Right renal cortex interstitium (tissue), 3 donors: Measurements from ENCODE around the gene FRAT2. TPM values are rescaled to one million over a fixed set of nuclear protein-coding genes. Genes with fewer than 3 reads are reported as not detected.
A peak's percentile ranks its signal among the peaks of the same experiment; 100 is the strongest.

Experiments
- DNase-seq, 3 donors: peaks; one replicate each; pipeline ENCODE4 v3.0.0-alpha.2; 2013; ENCODE audit warnings: low read depth in 3 of 3, low spot score in 2 of 3
- polyA plus RNA-seq, 3 donors: library from polyadenylated mRNA; unstranded; fragments of 120-200 nt; gene quantifications; one replicate each; pipeline ENCODE4 v1.2.1, GENCODE V29; 2013; ENCODE audit not compliant: insufficient read length in 3 of 3

The FRAT2 gene, protein sequence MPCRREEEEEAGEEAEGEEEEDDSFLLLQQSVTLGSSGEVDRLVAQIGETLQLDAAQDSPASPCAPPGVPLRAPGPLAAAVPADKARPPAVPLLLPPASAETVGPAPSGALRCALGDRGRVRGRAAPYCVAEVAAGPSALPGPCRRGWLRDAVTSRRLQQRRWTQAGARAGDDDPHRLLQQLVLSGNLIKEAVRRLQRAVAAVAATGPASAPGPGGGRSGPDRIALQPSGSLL
- 10 to 100 TPM; 12.8 to 13.5 (median 12.8) TPM for polyA plus RNA-seq

GRCh38 chr10:97334370-97335175, at the start of gene FRAT2:
FRAT2 (minus strand) TSS chr10:97334729; CDS start chr10:97334572, 157 bp downstream.
- DNase-seq: peak in 1 of 3 donors; percentile 86

DNA sequence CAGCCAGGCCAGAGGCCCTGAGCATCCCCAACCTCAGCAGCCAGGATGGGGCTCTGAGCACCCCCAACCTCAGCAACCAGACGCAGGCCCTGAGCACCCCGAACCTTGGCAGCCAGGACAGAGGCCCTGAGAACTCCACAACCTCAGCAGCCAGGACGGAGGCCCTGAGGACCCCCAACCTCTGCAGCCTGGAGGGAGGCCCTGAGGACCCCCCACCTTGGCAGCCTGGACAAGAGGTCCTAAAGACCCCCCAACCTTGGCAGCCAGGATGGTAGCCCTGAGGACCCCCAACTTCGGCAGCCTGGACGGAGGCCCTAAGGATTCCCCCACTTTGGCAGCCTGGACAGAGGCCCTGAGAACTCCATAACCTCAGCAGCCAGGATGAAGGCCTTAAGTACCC, 49.6 kb upstream of the FRAT2 start:
- no peak for DNase-seq

DNA sequence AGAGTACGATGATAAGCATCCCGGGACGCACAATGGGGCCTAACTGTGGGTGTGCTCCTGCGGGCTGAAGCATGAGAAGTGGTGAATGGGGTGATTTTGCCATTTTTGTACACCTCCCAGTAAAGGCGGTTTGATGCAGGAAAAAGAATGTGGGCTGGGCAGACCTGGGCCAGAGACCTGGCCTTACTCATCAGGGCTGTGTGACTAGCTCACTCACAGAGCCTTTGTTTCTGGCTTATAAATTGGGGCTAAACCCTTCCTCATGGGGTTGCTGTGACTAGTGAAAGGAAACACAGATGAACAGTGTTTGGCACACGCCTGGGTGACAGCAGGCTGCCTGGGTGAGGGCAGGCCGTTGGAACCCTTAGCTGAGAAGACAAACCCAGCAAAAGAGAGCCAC, 48.6 kb upstream of the FRAT2 start:
- no peak for DNase-seq

- no peak for DNase-seq
These were observed 47.1 kb upstream of the FRAT2 start for GRCh38 chr10:97381626-97382025.

DNA sequence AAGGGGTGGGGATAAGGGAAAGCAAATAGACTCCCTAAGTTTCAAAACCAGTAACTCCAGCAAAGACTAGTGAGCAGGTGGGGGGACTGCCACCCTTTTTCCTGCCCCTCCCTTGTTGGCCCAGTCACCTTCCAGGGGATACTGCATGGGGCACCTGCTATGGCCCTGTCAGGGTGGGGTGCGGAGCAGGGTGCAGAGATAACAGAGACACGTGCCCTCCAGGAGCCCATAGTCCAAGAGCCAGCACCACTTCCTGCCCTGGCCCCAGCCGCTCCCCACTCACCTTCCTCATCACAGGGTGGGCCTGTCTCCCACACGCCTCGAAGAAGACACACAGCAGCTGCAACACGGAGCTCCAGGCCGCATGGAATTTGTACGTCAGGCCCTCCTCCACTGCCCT, 46.0 kb upstream of the FRAT2 start:
- no peak for DNase-seq

- DNase-seq: no peak
These were observed 44.7 kb upstream of the FRAT2 start for GRCh38 chr10:97378933-97379921.

GRCh38 chr10:97376413-97376812, 41.9 kb upstream of the FRAT2 start:
- DNase-seq: no peak

GRCh38 chr10:97373456-97373855, 38.9 kb upstream of the FRAT2 start:
- DNase-seq: no peak

DNA sequence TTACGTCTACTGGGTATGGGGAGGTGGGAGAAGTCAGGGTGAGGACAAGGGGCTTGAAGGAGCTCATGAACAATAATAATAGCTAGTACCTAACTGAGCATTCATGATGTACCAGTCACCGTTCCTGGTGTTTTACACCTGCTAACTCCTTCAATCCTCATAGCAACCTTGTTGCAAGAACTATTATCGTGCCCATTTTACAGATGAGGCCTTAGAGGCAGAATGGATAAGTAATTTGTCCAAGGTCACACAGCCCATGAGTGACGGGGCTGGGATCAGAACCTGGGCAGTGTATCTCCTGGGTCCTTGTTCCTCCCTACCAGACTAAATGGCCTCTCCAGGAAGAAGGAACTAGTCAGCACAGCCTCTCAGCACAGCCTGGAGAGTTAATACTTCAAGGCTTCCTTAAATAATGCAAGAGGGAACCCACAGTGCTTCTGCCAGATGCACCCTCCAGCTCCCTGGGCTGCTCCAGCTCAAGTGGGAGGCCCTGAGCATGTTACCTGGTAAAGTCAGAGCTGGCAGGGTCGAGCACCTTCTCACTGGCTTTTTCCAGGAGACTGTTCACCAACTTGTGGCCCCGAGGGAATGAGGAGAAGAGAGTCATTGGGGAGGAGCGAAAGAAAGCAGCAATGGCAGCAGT, 37.8 kb upstream of the FRAT2 start:
- no peak for DNase-seq

GRCh38 chr10:97371696-97372095, 37.2 kb upstream of the FRAT2 start:
- DNase-seq: no peak

GRCh38 chr10:97367126-97367649, 32.7 kb upstream of the FRAT2 start:
- DNase-seq: no peak

- DNase-seq: no peak
These were observed 32.0 kb upstream of the FRAT2 start for GRCh38 chr10:97366572-97366971.

GRCh38 chr10:97365761-97366351, 31.3 kb upstream of the FRAT2 start:
- DNase-seq: no peak

- DNase-seq: no peak
These were observed 28.5 kb upstream of the FRAT2 start for GRCh38 chr10:97363071-97363470.

- no peak for DNase-seq
These were observed 27.9 kb upstream of the FRAT2 start for GRCh38 chr10:97362310-97363033.

DNA sequence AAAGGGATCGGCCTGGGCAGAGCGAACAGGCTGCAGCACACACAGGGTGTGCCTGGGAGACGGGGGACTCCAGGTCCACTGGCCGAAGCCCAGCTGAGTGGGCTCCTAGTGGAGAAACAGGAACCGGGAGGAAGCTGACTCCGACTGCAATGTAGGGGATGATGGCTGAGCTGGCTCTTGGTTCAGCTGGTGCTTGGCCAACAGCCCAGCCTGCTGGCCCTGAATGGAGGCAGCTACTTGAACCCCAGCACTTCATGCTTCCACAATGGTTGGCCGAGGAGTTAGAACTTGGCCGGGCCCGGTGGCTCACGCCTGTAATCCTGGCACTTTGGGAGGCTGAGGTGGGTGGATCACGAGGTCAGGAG, 27.0 kb upstream of the FRAT2 start:
- no peak for DNase-seq

- no peak for DNase-seq
These were observed 26.4 kb upstream of the FRAT2 start for GRCh38 chr10:97360705-97361536.

GRCh38 chr10:97358781-97359180, 24.3 kb upstream of the FRAT2 start:
- no peak for DNase-seq
